Endodermal cell (in vitro differentiated cells): ENCODE measurements around the gene RPL12. TPM values are rescaled to one million over a fixed set of nuclear protein-coding genes. Genes with fewer than 3 reads are reported as not detected.
A peak's percentile ranks its signal among the peaks of the same experiment; 100 is the strongest.

Source experiments
- DNase-seq: peaks from one replicate; pipeline ENCODE4 v3.0.0-alpha.2; 2017
- H3K27ac ChIP-seq: 2 replicates; pipeline ENCODE4 v1.5.1; 2013; ENCODE audit warnings: mild to moderate bottlenecking, low read depth, low read length, moderate library complexity
- H3K27me3 ChIP-seq: 2 replicates; pipeline ENCODE4 v1.6.1; 2013; ENCODE audit warnings: mild to moderate bottlenecking, low read length, moderate library complexity; ENCODE audit not compliant: insufficient read depth, control insufficient read depth, poor library complexity, severe bottlenecking
- H3K36me3 ChIP-seq: 2 replicates; pipeline ENCODE4 v1.7.0; 2013; ENCODE audit warnings: mild to moderate bottlenecking, low read length, moderate library complexity; ENCODE audit not compliant: control insufficient read depth, insufficient read depth
- H3K4me1 ChIP-seq: one replicate; pipeline ENCODE4 v1.7.0; 2013; ENCODE audit warnings: low read length; ENCODE audit not compliant: control insufficient read depth, insufficient read depth
- H3K4me3 ChIP-seq: 2 replicates; pipeline ENCODE4 v1.5.1; 2013; ENCODE audit warnings: mild to moderate bottlenecking, low read length, moderate library complexity
- H3K9ac ChIP-seq: 2 replicates; pipeline ENCODE4 v1.6.1; 2013; ENCODE audit warnings: mild to moderate bottlenecking, low read length, moderate library complexity; ENCODE audit not compliant: poor library complexity, severe bottlenecking; ENCODE audit errors: extremely low read depth
- H3K9me3 ChIP-seq: 2 replicates; pipeline ENCODE4 v1.6.1; 2013; ENCODE audit warnings: mild to moderate bottlenecking, low read length, moderate library complexity; ENCODE audit not compliant: control insufficient read depth
- H3K27ac Mint-ChIP-seq: 2 replicates; pipeline ENCODE4 v1.8.0; 2020; ENCODE audit warnings: mixed read lengths
- H3K27me3 Mint-ChIP-seq: 2 replicates; pipeline ENCODE4 v1.8.0; 2021; ENCODE audit warnings: mild to moderate bottlenecking, mixed read lengths; ENCODE audit not compliant: insufficient read depth
- H3K36me3 Mint-ChIP-seq: 2 replicates; pipeline ENCODE4 v1.8.0; 2020; ENCODE audit warnings: low read depth, mixed read lengths
- H3K4me1 Mint-ChIP-seq: 2 replicates; pipeline ENCODE4 v1.8.0; 2020; ENCODE audit warnings: mixed read lengths
- H3K4me3 Mint-ChIP-seq: 2 replicates; pipeline ENCODE4 v1.8.0; 2020; ENCODE audit warnings: mild to moderate bottlenecking, moderate library complexity, mixed read lengths
- H3K9me3 Mint-ChIP-seq: 2 replicates; pipeline ENCODE4 v1.8.0; 2020; ENCODE audit warnings: mild to moderate bottlenecking, mixed read lengths
- WGBS, 2 experiments: methylation state at CpG; one replicate each; pipeline versions ENCODE4 v1.1.5 to v1.1.7; 2013; ENCODE audit warnings: missing lambda C conversion rate in 2 of 2, mixed read lengths in 1 of 2; ENCODE audit not compliant: insufficient coverage in 1 of 2, insufficient read length in 1 of 2; 5-methylcytosine and 5-hydroxymethylcytosine counted together
- total RNA-seq, 2 donors: library from RNA; stranded (reverse); fragmentation: NEBNext Ultra II Directional in 1 of 2; extraction: Animal tissue kit (Norgen Biotek cat#: 25700) in 1 of 2; gene quantifications; 2 replicates in 1 of 2; 3 replicates in 1 of 2; pipeline ENCODE4 v1.2.1, GENCODE V29; 2021
- TF ChIP-seq, protein P1 (sequence below): fragments of 200-600 bp; sonication (generic); conservative IDR thresholded peaks from 2 replicates; pipeline ENCODE4 v1.5.0; 2021; ENCODE audit warnings: antibody characterized with exemption, mild to moderate bottlenecking

The RPL12 gene
- total RNA-seq, 2 donors from 2014 or later: 1,241 to 1,436 TPM

- Mint-ChIP-seq H3K9me3 (no peaks in the 10 kb centered on the region), H3K27me3 (no peaks in the 10 kb centered on the region), H3K4me1 (peaks cover 18% of the 10 kb centered on the region), H3K4me3 (peak overlapping the region; percentile 98), H3K27ac (peak overlapping the region; percentile 98), H3K36me3 (peaks cover 15% of the 10 kb centered on the region)
- H3K4me1 ChIP-seq: peaks cover 6% of the 10 kb centered on the region
- no peaks in the 10 kb centered on the region for H3K27me3 ChIP-seq
- TF ChIP-seq, protein P1, sequence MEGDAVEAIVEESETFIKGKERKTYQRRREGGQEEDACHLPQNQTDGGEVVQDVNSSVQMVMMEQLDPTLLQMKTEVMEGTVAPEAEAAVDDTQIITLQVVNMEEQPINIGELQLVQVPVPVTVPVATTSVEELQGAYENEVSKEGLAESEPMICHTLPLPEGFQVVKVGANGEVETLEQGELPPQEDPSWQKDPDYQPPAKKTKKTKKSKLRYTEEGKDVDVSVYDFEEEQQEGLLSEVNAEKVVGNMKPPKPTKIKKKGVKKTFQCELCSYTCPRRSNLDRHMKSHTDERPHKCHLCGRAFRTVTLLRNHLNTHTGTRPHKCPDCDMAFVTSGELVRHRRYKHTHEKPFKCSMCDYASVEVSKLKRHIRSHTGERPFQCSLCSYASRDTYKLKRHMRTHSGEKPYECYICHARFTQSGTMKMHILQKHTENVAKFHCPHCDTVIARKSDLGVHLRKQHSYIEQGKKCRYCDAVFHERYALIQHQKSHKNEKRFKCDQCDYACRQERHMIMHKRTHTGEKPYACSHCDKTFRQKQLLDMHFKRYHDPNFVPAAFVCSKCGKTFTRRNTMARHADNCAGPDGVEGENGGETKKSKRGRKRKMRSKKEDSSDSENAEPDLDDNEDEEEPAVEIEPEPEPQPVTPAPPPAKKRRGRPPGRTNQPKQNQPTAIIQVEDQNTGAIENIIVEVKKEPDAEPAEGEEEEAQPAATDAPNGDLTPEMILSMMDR: no peak
- no peaks in the 10 kb centered on the region for H3K9me3 ChIP-seq
- WGBS, 2 experiments: 0 to 4% methylated on average over 5 to 9 of the region's 9 CpGs
- no peak for DNase-seq
- H3K9ac ChIP-seq: peak overlapping the region; percentile 76
- H3K27ac ChIP-seq: peak overlapping the region; percentile 28
- peak overlapping the region; percentile 99 for H3K4me3 ChIP-seq
- H3K36me3 ChIP-seq: peaks cover 8% of the 10 kb centered on the region
Observed at GRCh38 chr9:127423476-127423933, 27.7 kb downstream of the RPL12 start.

DNA sequence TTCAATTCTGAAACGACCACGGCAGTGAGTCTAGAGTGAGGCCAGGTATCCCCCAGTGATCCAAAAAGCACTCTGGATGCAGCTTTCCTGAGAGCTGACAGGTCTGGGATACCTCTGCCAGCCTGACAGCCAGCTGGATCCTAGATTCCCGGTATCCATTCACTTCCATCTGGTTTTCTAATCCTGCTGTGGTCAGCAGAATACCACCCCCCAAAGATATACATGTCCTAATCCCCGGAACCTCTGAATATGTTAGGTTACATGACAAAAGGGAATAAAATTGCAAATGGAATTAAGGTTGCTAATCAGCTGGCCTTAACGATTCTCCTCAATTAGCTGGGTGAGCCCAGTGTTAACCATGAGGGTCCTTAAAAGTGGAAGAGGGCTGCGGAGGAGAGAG is 28.4 kb downstream of the RPL12 start:
- Histone ChIP-seq H3K9me3 (no peaks in the 10 kb centered on the region), H3K4me3 (peak overlapping the region; percentile 99), H3K36me3 (peaks cover 6% of the 10 kb centered on the region), H3K4me1 (peaks cover 6% of the 10 kb centered on the region), H3K9ac (peak overlapping the region; percentile 76), H3K27ac (no peak overlapping the region), H3K27me3 (no peaks in the 10 kb centered on the region)
- Mint-ChIP-seq H3K27ac (peak overlapping the region; percentile 98), H3K27me3 (no peaks in the 10 kb centered on the region), H3K4me3 (peak overlapping the region; percentile 98), H3K36me3 (peaks cover 9% of the 10 kb centered on the region), H3K4me1 (peaks cover 18% of the 10 kb centered on the region), H3K9me3 (no peaks in the 10 kb centered on the region)
- TF ChIP-seq, protein P1: no peak
- DNase-seq: no peak
- 72 to 77% methylated on average over 4 to 6 of the region's 6 CpGs for WGBS, 2 experiments

GRCh38 chr9:127422133-127422782 is 28.9 kb downstream of the RPL12 start:
- Histone ChIP-seq H3K27ac (no peak overlapping the region), H3K9me3 (no peaks in the 10 kb centered on the region), H3K4me1 (peaks cover 6% of the 10 kb centered on the region), H3K4me3 (peak overlapping the region; percentile 99), H3K36me3 (peaks cover 6% of the 10 kb centered on the region), H3K9ac (no peak overlapping the region), H3K27me3 (no peaks in the 10 kb centered on the region)
- 93 to 96% methylated on average over 4 to 10 of the region's 10 CpGs for whole genome bisulfite sequencing, 2 experiments
- Mint-ChIP-seq H3K9me3 (no peaks in the 10 kb centered on the region), H3K4me3 (peak overlapping the region; percentile 98), H3K36me3 (peaks cover 7% of the 10 kb centered on the region), H3K27ac (no peak overlapping the region), H3K4me1 (peaks cover 20% of the 10 kb centered on the region), H3K27me3 (no peaks in the 10 kb centered on the region)
- TF ChIP-seq, protein P1: no peak
- no peak for DNase-seq
